CD4-positive, alpha-beta T cell (primary cell): ENCODE data around the gene MFAP2. TPM values are rescaled to one million over a fixed set of nuclear protein-coding genes. Genes with fewer than 3 reads are reported as not detected.

Experiments used
- ATAC-seq: fragments of 200-7000 bp; cut with Tn5 transposase; one replicate; pipeline ENCODE4 v1.10.0; 2022; ENCODE audit warnings: mild to moderate bottlenecking; ENCODE audit not compliant: poor library complexity
- CTCF ChIA-PET: fragments of 350-600 bp; sonication (Branson Sonifier 250); formaldehyde crosslinking; loops from one replicate; lab custom pipeline; 2021; ENCODE audit warnings: antibody characterized with exemption, inconsistent platforms; lab: Charles Lee
- POLR2A ChIA-PET: fragments of 350-600 bp; sonication (Branson Sonifier 250); formaldehyde crosslinking; loops from one replicate; lab custom pipeline; 2021; ENCODE audit warnings: antibody characterized with exemption, inconsistent platforms; lab: Charles Lee
- DNase-seq, 14 experiments: peaks; one replicate each; pipeline ENCODE4 v3.0.0-alpha.2; 2013 to 2020; ENCODE audit warnings: mixed read lengths in 2 of 14
- H3K27ac ChIP-seq, 2 donors: one replicate each; pipeline versions ENCODE4 v1.5.1 to v1.7.0; 2013; ENCODE audit warnings: low read length in 2 of 2, low read depth in 1 of 2, mild to moderate bottlenecking in 1 of 2
- H3K27me3 ChIP-seq, 2 experiments: 1 replicate in 1 of 2; 2 replicates in 1 of 2; pipeline versions ENCODE4 v1.6.1 to v1.7.0; 2013; ENCODE audit warnings: low read length in 2 of 2, control low read depth in 1 of 2, mild to moderate bottlenecking in 1 of 2, moderate library complexity in 1 of 2; ENCODE audit not compliant: insufficient read depth in 2 of 2, control insufficient read depth in 1 of 2
- H3K36me3 ChIP-seq: one replicate; pipeline ENCODE4 v1.6.1; 2013; ENCODE audit warnings: low read length, control low read depth; ENCODE audit not compliant: insufficient read depth
- H3K4me1 ChIP-seq: one replicate; pipeline ENCODE4 v1.6.1; 2013; ENCODE audit warnings: low read length, control low read depth; ENCODE audit not compliant: insufficient read depth
- H3K4me3 ChIP-seq: one replicate; pipeline ENCODE4 v1.5.1; 2013; ENCODE audit warnings: mild to moderate bottlenecking, low read length, moderate library complexity
- H3K9me3 ChIP-seq, 2 experiments: 1 replicate in 1 of 2; 2 replicates in 1 of 2; pipeline versions ENCODE4 v1.6.1 to v1.7.0; 2013; ENCODE audit warnings: low read length in 2 of 2, mild to moderate bottlenecking in 2 of 2, control low read depth in 1 of 2, moderate library complexity in 1 of 2; ENCODE audit not compliant: control insufficient read depth in 1 of 2, insufficient read depth in 1 of 2
- H3K27ac Mint-ChIP-seq: one replicate; pipeline ENCODE4 v1.8.0; 2020; ENCODE audit warnings: mixed read lengths
- H3K27me3 Mint-ChIP-seq: one replicate; pipeline ENCODE4 v1.8.0; 2021; ENCODE audit warnings: mixed read lengths
- H3K36me3 Mint-ChIP-seq: one replicate; pipeline ENCODE4 v1.8.0; 2021; ENCODE audit warnings: low read depth, mixed read lengths
- H3K4me1 Mint-ChIP-seq: one replicate; pipeline ENCODE4 v1.8.0; 2021; ENCODE audit warnings: low read depth, mixed read lengths
- H3K4me3 Mint-ChIP-seq: one replicate; pipeline ENCODE4 v1.8.0; 2020; ENCODE audit warnings: mild to moderate bottlenecking, mixed read lengths
- H3K9me3 Mint-ChIP-seq: one replicate; pipeline ENCODE4 v1.8.0; 2020; ENCODE audit warnings: mixed read lengths
- intact Hi-C, 2 experiments: fragments of 100-400 bp; cut with DNase I in 1 of 2; cut with micrococcal nuclease in 1 of 2; formaldehyde crosslinking; loops; one replicate each; pipeline versions ENCODE4 v1.15.1 to v1.9.0; 2023 to 2025; cut with DNase I, micrococcal nuclease
- total RNA-seq, 174 experiments: library from RNA in 2 of 174; stranded (reverse) in 2 of 174; gene quantifications; one replicate each; pipeline ENCODE4 v1.2.3 and lab custom pipeline; 2021 to 2026
- TF ChIP-seq, protein P1 (sequence below): fragments of 200-600 bp; IDR thresholded peaks from one replicate; pipeline ENCODE4 v1.8.0; 2022; ENCODE audit warnings: antibody characterized with exemption, mild to moderate bottlenecking

Gene MFAP2
- total RNA-seq, 2 experiments from 2014 or later, result not detected

DNA sequence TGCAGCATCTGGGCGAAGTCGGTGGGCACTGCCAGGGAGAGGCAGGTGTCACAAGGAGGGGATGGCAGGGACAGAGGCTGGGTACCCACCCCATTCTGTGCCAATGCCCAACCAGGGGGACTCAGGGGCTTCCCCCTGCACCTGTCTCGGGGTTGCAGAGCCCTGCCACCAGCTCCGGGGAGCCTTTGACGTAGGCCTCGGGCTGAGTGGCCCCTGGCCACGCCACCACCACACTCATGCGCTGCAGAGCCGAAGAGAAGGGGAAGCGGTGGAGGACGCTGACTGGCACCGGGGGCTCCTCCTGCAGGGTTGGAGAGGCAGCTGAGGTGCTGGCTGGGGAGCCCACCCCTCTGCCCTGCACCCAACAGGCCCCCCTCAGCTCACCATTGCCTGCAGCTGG lies 11.7 kb upstream of the MFAP2 start:
- no peaks in the 10 kb centered on the region for H3K4me1 ChIP-seq
- intact Hi-C loops, result no loop called here
- Mint-ChIP-seq H3K4me1 (no peaks in the 10 kb centered on the region), H3K9me3 (no peaks in the 10 kb centered on the region), H3K27me3 (no peaks in the 10 kb centered on the region), H3K4me3 (no peak overlapping the region), H3K36me3 (peaks cover 37% of the 10 kb centered on the region), H3K27ac (no peak overlapping the region)
- no peak overlapping the region for H3K4me3 ChIP-seq
- H3K9me3 ChIP-seq, result no peaks in the 10 kb centered on the region
- TF ChIP-seq, protein P1, sequence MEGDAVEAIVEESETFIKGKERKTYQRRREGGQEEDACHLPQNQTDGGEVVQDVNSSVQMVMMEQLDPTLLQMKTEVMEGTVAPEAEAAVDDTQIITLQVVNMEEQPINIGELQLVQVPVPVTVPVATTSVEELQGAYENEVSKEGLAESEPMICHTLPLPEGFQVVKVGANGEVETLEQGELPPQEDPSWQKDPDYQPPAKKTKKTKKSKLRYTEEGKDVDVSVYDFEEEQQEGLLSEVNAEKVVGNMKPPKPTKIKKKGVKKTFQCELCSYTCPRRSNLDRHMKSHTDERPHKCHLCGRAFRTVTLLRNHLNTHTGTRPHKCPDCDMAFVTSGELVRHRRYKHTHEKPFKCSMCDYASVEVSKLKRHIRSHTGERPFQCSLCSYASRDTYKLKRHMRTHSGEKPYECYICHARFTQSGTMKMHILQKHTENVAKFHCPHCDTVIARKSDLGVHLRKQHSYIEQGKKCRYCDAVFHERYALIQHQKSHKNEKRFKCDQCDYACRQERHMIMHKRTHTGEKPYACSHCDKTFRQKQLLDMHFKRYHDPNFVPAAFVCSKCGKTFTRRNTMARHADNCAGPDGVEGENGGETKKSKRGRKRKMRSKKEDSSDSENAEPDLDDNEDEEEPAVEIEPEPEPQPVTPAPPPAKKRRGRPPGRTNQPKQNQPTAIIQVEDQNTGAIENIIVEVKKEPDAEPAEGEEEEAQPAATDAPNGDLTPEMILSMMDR, result no peak
- ATAC-seq, result no peak
- CTCF ChIA-PET, result no interaction called here
- DNase-seq, result no peak
- no peak overlapping the region for H3K27ac ChIP-seq
- H3K36me3 ChIP-seq, result peaks cover 45% of the 10 kb centered on the region
- POLR2A ChIA-PET, result no interaction called here
- H3K27me3 ChIP-seq, result no peaks in the 10 kb centered on the region

DNA sequence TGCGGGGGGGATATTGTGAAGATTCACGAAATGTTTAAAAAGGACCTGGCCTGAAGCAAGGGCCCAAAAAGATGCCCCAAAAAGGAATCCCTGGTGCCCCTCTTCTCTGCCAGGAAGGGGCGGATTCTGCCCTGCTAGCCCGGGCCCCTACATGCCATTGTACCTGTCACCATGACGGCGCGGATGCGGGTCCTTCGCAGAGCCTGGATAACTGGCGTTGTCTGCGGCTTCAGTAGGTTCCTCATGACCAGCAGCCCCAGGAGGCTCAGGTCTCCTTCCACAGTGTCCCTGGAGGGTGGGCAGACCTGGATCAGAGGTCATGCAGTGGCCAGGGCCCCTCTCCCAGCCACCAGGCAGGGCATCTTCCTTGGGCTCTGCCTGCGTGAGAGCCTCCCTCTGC lies 11.2 kb upstream of the MFAP2 start:
- peaks cover 42% of the 10 kb centered on the region for H3K36me3 Mint-ChIP-seq
- H3K9me3 ChIP-seq, result no peaks in the 10 kb centered on the region
- DNase-seq (no peak), ATAC-seq (no peak)
- ChIA-PET CTCF (no interaction called here), POLR2A (no interaction called here)
- TF ChIP-seq, protein P1, result no peak
- intact Hi-C loops, result no loop called here
- H3K36me3 ChIP-seq, result peaks cover 45% of the 10 kb centered on the region
- no peak overlapping the region for H3K4me3 ChIP-seq
- no peak overlapping the region for H3K27ac ChIP-seq
- no peak overlapping the region for H3K4me3 Mint-ChIP-seq
- H3K4me1 Mint-ChIP-seq, result no peaks in the 10 kb centered on the region
- no peaks in the 10 kb centered on the region for H3K27me3 Mint-ChIP-seq
- no peaks in the 10 kb centered on the region for H3K27me3 ChIP-seq
- no peaks in the 10 kb centered on the region for H3K9me3 Mint-ChIP-seq
- no peaks in the 10 kb centered on the region for H3K4me1 ChIP-seq
- no peak overlapping the region for H3K27ac Mint-ChIP-seq

DNA sequence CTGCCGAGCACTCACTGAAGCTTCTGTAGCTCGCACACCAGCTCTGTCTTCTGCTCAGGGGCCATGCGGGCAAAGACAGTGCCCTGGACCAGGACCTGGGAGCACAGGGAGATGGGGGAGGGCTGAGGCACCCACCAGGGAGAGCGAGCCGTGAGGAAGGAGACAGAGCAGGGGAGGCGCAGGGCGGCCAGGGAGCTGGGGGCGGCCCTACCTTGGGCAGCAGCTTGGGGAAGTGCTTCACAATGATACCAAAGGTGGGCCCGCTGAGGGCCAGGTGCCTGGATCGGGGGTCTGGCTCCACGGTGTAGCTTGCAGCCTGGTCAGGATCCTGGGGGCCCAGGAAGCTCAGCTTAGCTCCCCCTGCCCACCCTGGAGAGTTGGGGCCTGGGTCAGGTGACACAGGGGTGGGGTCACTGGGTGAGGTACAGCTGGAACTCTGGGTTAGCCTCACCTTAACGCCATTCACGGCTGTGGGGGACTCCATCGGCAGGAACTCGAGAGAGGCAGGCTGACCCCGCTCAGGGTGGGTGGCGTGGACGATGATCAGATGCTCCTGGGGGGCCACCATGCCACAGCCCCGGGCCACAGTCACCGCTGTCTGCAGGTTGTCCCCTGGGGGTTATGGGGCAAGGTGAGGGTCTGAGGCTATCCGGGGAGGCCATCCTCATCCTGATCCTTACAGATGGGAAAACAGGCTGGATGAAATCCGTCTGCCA lies 9.4 kb upstream of the MFAP2 start:
- H3K27me3 ChIP-seq, result no peaks in the 10 kb centered on the region
- Mint-ChIP-seq H3K9me3 (no peaks in the 10 kb centered on the region), H3K27me3 (no peaks in the 10 kb centered on the region), H3K27ac (no peak overlapping the region), H3K4me1 (no peaks in the 10 kb centered on the region), H3K36me3 (peaks cover 37% of the 10 kb centered on the region), H3K4me3 (no peak overlapping the region)
- ATAC-seq, result no peak
- H3K36me3 ChIP-seq, result peaks cover 39% of the 10 kb centered on the region
- H3K4me3 ChIP-seq, result no peak overlapping the region
- ChIA-PET POLR2A (no interaction called here), CTCF (no interaction called here)
- TF ChIP-seq, protein P1, result no peak
- intact Hi-C loops, result no loop called here
- H3K27ac ChIP-seq, result no peak overlapping the region
- DNase-seq, result no peak
- no peaks in the 10 kb centered on the region for H3K4me1 ChIP-seq
- H3K9me3 ChIP-seq, result no peaks in the 10 kb centered on the region
